Psoas muscle (tissue), 8 donors: ENCODE data around the gene PHRF1. TPM values are rescaled to one million over a fixed set of nuclear protein-coding genes. Genes with fewer than 3 reads are reported as not detected.

ENCODE experiments used
- ATAC-seq, 4 donors: fragments of 200-7000 bp; cut with Tn5 transposase; one replicate each; pipeline ENCODE4 v1.9.1; 2020; ENCODE audit warnings: moderate library complexity in 3 of 4, mild to moderate bottlenecking in 2 of 4
- DNase-seq, 2 donors: peaks; one replicate each; pipeline ENCODE4 v3.0.0-alpha.2; 2020
- H3K27ac ChIP-seq: fragments of 200-600 bp; one replicate; pipeline ENCODE4 v1.8.0; 2022
- H3K27me3 ChIP-seq, 3 donors: fragments of 200-600 bp in 1 of 3; one replicate each; pipeline versions ENCODE4 v1.6.1 to v1.8.0; 2013 to 2022; ENCODE audit warnings: low read length in 2 of 3, mild to moderate bottlenecking in 2 of 3, moderate library complexity in 1 of 3; ENCODE audit not compliant: insufficient read depth in 3 of 3
- H3K36me3 ChIP-seq, 2 donors: fragments of 200-600 bp in 1 of 2; one replicate each; pipeline versions ENCODE4 v1.6.1 to v1.8.0; 2013 to 2022; ENCODE audit warnings: low read depth in 1 of 2, mild to moderate bottlenecking in 1 of 2, moderate library complexity in 1 of 2; ENCODE audit not compliant: insufficient read depth in 1 of 2
- H3K4me1 ChIP-seq: fragments of 200-600 bp; one replicate; pipeline ENCODE4 v1.8.0; 2022
- H3K4me3 ChIP-seq: fragments of 200-600 bp; one replicate; pipeline ENCODE4 v1.8.0; 2022; ENCODE audit warnings: mild to moderate bottlenecking
- H3K9me3 ChIP-seq: fragments of 200-600 bp; one replicate; pipeline ENCODE4 v1.8.0; 2022
- WGBS, 3 donors: extraction: QIAGEN DNeasy Blood & Tissue Kit; methylation state at CpG; one replicate each; pipeline versions ENCODE4 v1.1.6 to v1.1.7; 2013; 5-methylcytosine and 5-hydroxymethylcytosine counted together
- intact Hi-C, 2 donors: fragments of 100-400 bp; cut with DNase I; formaldehyde crosslinking; loops; one replicate each; pipeline versions ENCODE4 v1.11.0 to v1.14.2; 2022
- polyA plus RNA-seq, 3 donors: library from polyadenylated mRNA; stranded (reverse); fragments of 200-250 nt; gene quantifications; one replicate each; pipeline ENCODE4 v1.2.3, GENCODE V29; 2013
- total RNA-seq, 4 donors: library from RNA; stranded (reverse); fragmentation: NEBNext Ultra II Directional in 2 of 4; extraction: Animal tissue kit (Norgen Biotek cat#: 25700) in 2 of 4; gene quantifications; one replicate each; pipeline versions ENCODE4 v1.2.1 to v1.2.4, GENCODE V29; 2021 to 2023
- TF ChIP-seq, protein P1 (sequence below): fragments of 200-600 bp; IDR thresholded peaks from one replicate; pipeline ENCODE4 v1.8.0; 2022; ENCODE audit warnings: antibody characterized with exemption
- donor health status: healthy with polysubstance abuse.
- donor health status: DM: no; HTN: no; CAD: no; lungs with moderate emphysema.
- donor health status: Bipolar disorder and iron deficiency.
- donor health status: healthy.
- donor health status: DM: yes; HTN: yes; CAD: no.
- donor health status: DM: no; HTN: no; CAD: no.
- donor health status: DM: no; HTN: no; CAD: no.
- donor health status: DM: yes; HTN: yes; CAD: no.

PHRF1 gene
- total and polyA plus RNA-seq, 7 donors, result 11.7 to 31.2 (median 19.8) TPM

- DNase-seq, result no peak
- intact Hi-C loops, result no loop called here
- Histone ChIP-seq H3K27me3 (peaks cover 0 to 17% (median 13%) of the 10 kb centered on the region in 3 donors), H3K4me1 (peaks cover 2% of the 10 kb centered on the region), H3K27ac (no peak overlapping the region), H3K36me3 (peaks cover 0 to 35% of the 10 kb centered on the region in 2 donors), H3K9me3 (no peaks in the 10 kb centered on the region), H3K4me3 (no peak overlapping the region)
- no peak for ATAC-seq
- TF ChIP-seq, protein P1, sequence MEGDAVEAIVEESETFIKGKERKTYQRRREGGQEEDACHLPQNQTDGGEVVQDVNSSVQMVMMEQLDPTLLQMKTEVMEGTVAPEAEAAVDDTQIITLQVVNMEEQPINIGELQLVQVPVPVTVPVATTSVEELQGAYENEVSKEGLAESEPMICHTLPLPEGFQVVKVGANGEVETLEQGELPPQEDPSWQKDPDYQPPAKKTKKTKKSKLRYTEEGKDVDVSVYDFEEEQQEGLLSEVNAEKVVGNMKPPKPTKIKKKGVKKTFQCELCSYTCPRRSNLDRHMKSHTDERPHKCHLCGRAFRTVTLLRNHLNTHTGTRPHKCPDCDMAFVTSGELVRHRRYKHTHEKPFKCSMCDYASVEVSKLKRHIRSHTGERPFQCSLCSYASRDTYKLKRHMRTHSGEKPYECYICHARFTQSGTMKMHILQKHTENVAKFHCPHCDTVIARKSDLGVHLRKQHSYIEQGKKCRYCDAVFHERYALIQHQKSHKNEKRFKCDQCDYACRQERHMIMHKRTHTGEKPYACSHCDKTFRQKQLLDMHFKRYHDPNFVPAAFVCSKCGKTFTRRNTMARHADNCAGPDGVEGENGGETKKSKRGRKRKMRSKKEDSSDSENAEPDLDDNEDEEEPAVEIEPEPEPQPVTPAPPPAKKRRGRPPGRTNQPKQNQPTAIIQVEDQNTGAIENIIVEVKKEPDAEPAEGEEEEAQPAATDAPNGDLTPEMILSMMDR, result no peak
- 90 to 94% (median 91%) methylated on average over 18 to 19 of the region's 19 CpGs for WGBS, 3 donors
These were observed 65.6 kb downstream of the PHRF1 start for GRCh38 chr11:641806-642370.

DNA sequence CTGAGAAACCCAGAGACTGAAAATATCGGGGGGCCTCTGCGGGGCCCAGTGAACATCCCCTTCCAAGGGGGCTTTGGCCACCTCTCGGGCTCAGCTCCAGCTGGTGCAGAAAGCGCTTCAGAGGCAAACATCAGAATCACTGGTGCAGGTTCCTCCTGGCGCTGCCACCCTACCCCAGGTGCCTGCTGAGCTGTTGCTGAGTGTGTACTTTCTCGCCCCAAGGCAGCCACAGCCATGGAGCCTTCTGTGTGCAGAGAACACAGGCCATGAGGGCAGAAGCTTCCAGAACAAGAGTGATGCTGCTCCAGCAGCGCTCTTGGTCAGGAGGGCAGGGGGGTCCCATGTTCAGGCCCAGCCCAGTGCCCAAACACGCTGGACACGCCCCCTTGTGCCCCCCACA lies 67.1 kb downstream of the PHRF1 start:
- WGBS, 3 donors, result 90 to 97% (median 95%) methylated on average over 9 of the region's 9 CpGs
- Histone ChIP-seq H3K36me3 (peaks cover 0 to 35% of the 10 kb centered on the region in 2 donors), H3K4me3 (no peak overlapping the region), H3K9me3 (no peaks in the 10 kb centered on the region), H3K27me3 (peaks cover 0 to 10% (median 6%) of the 10 kb centered on the region in 3 donors), H3K27ac (no peak overlapping the region), H3K4me1 (no peaks in the 10 kb centered on the region)
- ATAC-seq (no peak), DNase-seq (no peak)
- TF ChIP-seq, protein P1, result no peak
- intact Hi-C loops, result no loop called here

- intact Hi-C loops, result no loop called here
- Histone ChIP-seq H3K27ac (no peak overlapping the region), H3K36me3 (peaks cover 0 to 35% of the 10 kb centered on the region in 2 donors), H3K9me3 (no peaks in the 10 kb centered on the region), H3K4me1 (no peaks in the 10 kb centered on the region), H3K4me3 (no peak overlapping the region), H3K27me3 (peaks cover 0 to 3% (median 2%) of the 10 kb centered on the region in 3 donors)
- DNase-seq (no peak), ATAC-seq (no peak)
- 86 to 89% (median 86%) methylated on average over 46 to 50 of the region's 50 CpGs for WGBS, 3 donors
- TF ChIP-seq, protein P1, result no peak
These were observed 67.8 kb downstream of the PHRF1 start for GRCh38 chr11:643849-644738.

GRCh38 chr11:645536-645935 lies 69.3 kb downstream of the PHRF1 start:
- H3K9me3 ChIP-seq, result no peaks in the 10 kb centered on the region
- ATAC-seq, result no peak
- H3K4me3 ChIP-seq, result no peak overlapping the region
- intact Hi-C loops, result no loop called here
- H3K36me3 ChIP-seq, result peaks cover 0 to 37% of the 10 kb centered on the region in 2 donors
- no peaks in the 10 kb centered on the region for H3K4me1 ChIP-seq
- WGBS, 3 donors, result 86 to 91% (median 88%) methylated on average over 16 of the region's 16 CpGs
- no peak for DNase-seq
- TF ChIP-seq, protein P1, result no peak
- no peak overlapping the region for H3K27ac ChIP-seq
- H3K27me3 ChIP-seq, result no peaks in the 10 kb centered on the region
